ENCODE data around the gene ADCK1.
"Not testable (repeated sequence)": the region's sequence is repeated elsewhere in the genome, so short reads cannot be mapped to it uniquely, and the experiment has no call there.

Gene ADCK1

GRCh38 chr14:77812028-77812427, 12.1 kb downstream of the ADCK1 start:
- H3K4me3 ChIP-seq (ENCODE audit: low read depth, low read length), result no peak overlapping the region
- TF ChIP-seq CTCF (IDR thresholded peaks at IDR 0.05; ENCODE audit: insufficient read depth, low read depth, low read length, missing control alignments), result no peak
- peak; percentile 57 for DNase-seq (ENCODE audit: low read depth)

- DNase-seq (ENCODE audit: low read depth); H3K4me3 ChIP-seq (ENCODE audit: low read depth, low read length): not testable (repeated sequence)
Observed at GRCh38 chr14:77812682-77813081, 12.8 kb downstream of the ADCK1 start.

GRCh38 chr14:77822307-77822706, 22.4 kb downstream of the ADCK1 start:
- no peak overlapping the region for H3K4me3 ChIP-seq (ENCODE audit: low read depth, low read length)
- no peak for DNase-seq (ENCODE audit: low read depth)
- TF ChIP-seq CTCF (IDR thresholded peaks at IDR 0.05; ENCODE audit: insufficient read depth, low read depth, low read length, missing control alignments), result no peak

- no peak overlapping the region for H3K4me3 ChIP-seq (ENCODE audit: low read depth, low read length)
- no peak for DNase-seq (ENCODE audit: low read depth)
- TF ChIP-seq CTCF (IDR thresholded peaks at IDR 0.05; ENCODE audit: insufficient read depth, low read depth, low read length, missing control alignments), result no peak
Observed at GRCh38 chr14:77822741-77823140, 22.8 kb downstream of the ADCK1 start.

- no peak for DNase-seq (ENCODE audit: low read depth)
- no peak overlapping the region for H3K4me3 ChIP-seq (ENCODE audit: low read depth, low read length)
- no peak for TF ChIP-seq CTCF (IDR thresholded peaks at IDR 0.05; ENCODE audit: insufficient read depth, low read depth, low read length, missing control alignments)
Observed at GRCh38 chr14:77823378-77823777, 23.5 kb downstream of the ADCK1 start.

GRCh38 chr14:77825895-77826519, 26.1 kb downstream of the ADCK1 start:
- DNase-seq (ENCODE audit: low read depth), result no peak
- TF ChIP-seq CTCF (IDR thresholded peaks at IDR 0.05; ENCODE audit: insufficient read depth, low read depth, low read length, missing control alignments), result no peak
- H3K4me3 ChIP-seq (ENCODE audit: low read depth, low read length), result no peak overlapping the region

GRCh38 chr14:77830692-77831091, 30.8 kb downstream of the ADCK1 start:
- H3K4me3 ChIP-seq (ENCODE audit: low read depth, low read length), result no peak overlapping the region
- TF ChIP-seq CTCF (IDR thresholded peaks at IDR 0.05; ENCODE audit: insufficient read depth, low read depth, low read length, missing control alignments), result no peak
- DNase-seq (ENCODE audit: low read depth), result no peak

Data from GM12865 (cell line).